IMR-90 (cell line): ENCODE measurements around the gene C1QTNF12. TPM values are rescaled to one million over a fixed set of nuclear protein-coding genes. Genes with fewer than 3 reads are reported as not detected.
A peak's percentile ranks its signal among the peaks of the same experiment; 100 is the strongest.

ENCODE experiments used
- ATAC-seq: fragments of 200-7000 bp; cut with Tn5 transposase; 2 replicates; pipeline ENCODE4 v1.9.1; 2020; ENCODE audit warnings: low read depth, mild to moderate bottlenecking, moderate library complexity
- BruUV-seq: library from RNA; stranded (reverse); fragments of 400-500 nt; replicated peaks from 2 replicates; lab custom pipeline; 2021; lab: Mats Ljungman, UMichigan
- CTCF ChIA-PET: fragments of 300-600 bp; formaldehyde crosslinking; extraction: SDS; loops from one replicate; lab custom pipeline; 2021; ENCODE audit warnings: antibody characterized with exemption; lab: Yijun Ruan, JAX
- POLR2A ChIA-PET: fragments of 300-600 bp; sonication (Branson Sonifier 250); formaldehyde crosslinking; loops from one replicate; lab custom pipeline; 2022; ENCODE audit warnings: antibody characterized with exemption; ENCODE audit not compliant: unreplicated experiment; lab: Charles Lee
- DNase-seq: peaks from one replicate; pipeline ENCODE4 v3.0.0; 2013
- H2AFZ ChIP-seq: replicated peaks from 2 replicates; pipeline ENCODE3; 2013; ENCODE audit warnings: low read length, mild to moderate bottlenecking; ENCODE audit not compliant: poor library complexity
- H2AK5ac ChIP-seq: 2 replicates; pipeline ENCODE4 v1.6.1; 2013; ENCODE audit warnings: low read depth, low read length, inconsistent platforms
- H2AK9ac ChIP-seq: replicated peaks from 2 replicates; pipeline ENCODE3; 2013; ENCODE audit warnings: mild to moderate bottlenecking, low read depth, low read length, moderate library complexity; ENCODE audit not compliant: poor library complexity
- H2BK120ac ChIP-seq: 2 replicates; pipeline ENCODE4 v1.6.1; 2013; ENCODE audit warnings: low read depth, low read length, inconsistent platforms
- H2BK15ac ChIP-seq: 3 replicates; pipeline ENCODE4 v1.6.1; 2013; ENCODE audit warnings: low read depth, low read length, inconsistent platforms
- H2BK20ac ChIP-seq: 2 replicates; pipeline ENCODE4 v1.6.1; 2013; ENCODE audit warnings: low read depth, mild to moderate bottlenecking, inconsistent platforms, low read length, moderate library complexity
- H2BK5ac ChIP-seq: 2 replicates; pipeline ENCODE4 v1.6.1; 2013; ENCODE audit warnings: mild to moderate bottlenecking, low read depth, low read length, inconsistent platforms; ENCODE audit not compliant: poor library complexity, severe bottlenecking
- H3K14ac ChIP-seq: replicated peaks from 2 replicates; pipeline ENCODE4 v1.6.1; 2013; ENCODE audit warnings: low read depth, low read length, inconsistent platforms
- H3K18ac ChIP-seq: 2 replicates; pipeline ENCODE4 v1.6.1; 2013; ENCODE audit warnings: low read depth, low read length, control low read depth
- H3K23ac ChIP-seq: 2 replicates; pipeline ENCODE4 v1.6.1; 2013; ENCODE audit warnings: low read depth, low read length, inconsistent platforms
- H3K27ac ChIP-seq: 2 replicates; pipeline ENCODE4 v1.5.1; 2013; ENCODE audit warnings: mild to moderate bottlenecking, control low read depth, low read length; ENCODE audit not compliant: insufficient read depth
- H3K27me3 ChIP-seq: 2 replicates; pipeline ENCODE4 v1.6.1; 2013; ENCODE audit warnings: low read length; ENCODE audit not compliant: control insufficient read depth, insufficient read depth
- H3K36me3 ChIP-seq: 2 replicates; pipeline ENCODE4 v1.6.1; 2013; ENCODE audit warnings: low read length, mixed read lengths; ENCODE audit not compliant: control insufficient read depth, insufficient read depth
- H3K4ac ChIP-seq: 2 replicates; pipeline ENCODE4 v1.6.1; 2013; ENCODE audit warnings: low read depth, low read length, inconsistent platforms
- H3K4me1 ChIP-seq: 2 replicates; pipeline ENCODE4 v1.6.1; 2013; ENCODE audit warnings: low read length, mixed read lengths; ENCODE audit not compliant: control insufficient read depth, insufficient read depth
- H3K4me2 ChIP-seq: 2 replicates; pipeline ENCODE4 v1.6.1; 2013; ENCODE audit warnings: low read depth, mild to moderate bottlenecking, control low read depth, low read length, moderate library complexity
- H3K4me3 ChIP-seq: 2 replicates; pipeline ENCODE4 v1.5.1; 2013; ENCODE audit warnings: low read depth, mild to moderate bottlenecking, control low read depth, low read length, moderate library complexity; ENCODE audit not compliant: insufficient read depth
- H3K56ac ChIP-seq: 2 replicates; pipeline ENCODE4 v1.6.1; 2013; ENCODE audit warnings: low read length, inconsistent platforms; ENCODE audit not compliant: insufficient read depth; ENCODE audit errors: extremely low read depth
- H3K79me1 ChIP-seq, 2 experiments: 2 replicates each; pipeline ENCODE4 v1.6.1; 2013; ENCODE audit warnings: low read length in 2 of 2, inconsistent platforms in 1 of 2, low read depth in 1 of 2
- H3K9ac ChIP-seq: 2 replicates; pipeline ENCODE4 v1.6.1; 2013; ENCODE audit warnings: low read depth, low read length, control low read depth
- H3K9me1 ChIP-seq: 2 replicates; pipeline ENCODE4 v1.6.1; 2013; ENCODE audit warnings: low read length, inconsistent platforms; ENCODE audit not compliant: insufficient read depth
- H3K9me3 ChIP-seq: 2 replicates; pipeline ENCODE4 v1.6.1; 2013; ENCODE audit warnings: low read length; ENCODE audit not compliant: control insufficient read depth, insufficient read depth
- H4K20me1 ChIP-seq: 2 replicates; pipeline ENCODE4 v1.6.1; 2013; ENCODE audit warnings: low read length, inconsistent platforms; ENCODE audit not compliant: insufficient read depth
- H4K5ac ChIP-seq: 2 replicates; pipeline ENCODE4 v1.6.1; 2013; ENCODE audit warnings: mild to moderate bottlenecking, low read depth, low read length, control low read depth
- H4K8ac ChIP-seq, 2 experiments: 2 replicates each; pipeline ENCODE4 v1.6.1; 2013; ENCODE audit warnings: low read depth in 2 of 2, low read length in 2 of 2, control low read depth in 1 of 2, inconsistent platforms in 1 of 2
- H4K91ac ChIP-seq: 2 replicates; pipeline ENCODE4 v1.6.1; 2013; ENCODE audit warnings: low read depth, low read length, inconsistent platforms; ENCODE audit not compliant: insufficient read depth
- CEBPB ChIP-seq: IDR thresholded peaks from 2 replicates; pipeline ENCODE4 v1.6.1; 2012; ENCODE audit warnings: low read depth, low read length, improper control_type of control experiment
- CHD1 ChIP-seq: IDR thresholded peaks from 2 replicates; pipeline ENCODE4 v1.6.1; 2012; ENCODE audit warnings: low read depth, low read length, improper control_type of control experiment
- ELK1 ChIP-seq: fragments of 150-350 bp; IDR thresholded peaks from 2 replicates; pipeline ENCODE4 v1.6.1; 2016; ENCODE audit warnings: low read depth, mild to moderate bottlenecking, low read length, moderate library complexity, borderline replicate concordance
- FOS ChIP-seq: fragments of 150-350 bp; IDR thresholded peaks from 2 replicates; pipeline ENCODE4 v1.6.1; 2016; ENCODE audit warnings: low read depth, low read length
- MAFK ChIP-seq: IDR thresholded peaks from 2 replicates; pipeline ENCODE4 v1.6.1; 2012; ENCODE audit warnings: low read depth, low read length, improper control_type of control experiment
- MAZ ChIP-seq: IDR thresholded peaks from 2 replicates; pipeline ENCODE4 v1.6.1; 2012; ENCODE audit warnings: low read depth, mild to moderate bottlenecking, low read length, improper control_type of control experiment, moderate library complexity, borderline replicate concordance
- MXI1 ChIP-seq: IDR thresholded peaks from 2 replicates; pipeline ENCODE4 v1.6.1; 2012; ENCODE audit warnings: low read depth, mild to moderate bottlenecking, low read length, moderate library complexity, borderline replicate concordance
- POLR2A ChIP-seq: IDR thresholded peaks from 2 replicates; pipeline ENCODE4 v1.6.1; 2012; ENCODE audit warnings: mild to moderate bottlenecking, low read depth, low read length
- RAD21 ChIP-seq: IDR thresholded peaks from 2 replicates; pipeline ENCODE4 v1.6.1; 2012; ENCODE audit warnings: low read length, improper control_type of control experiment
- RCOR1 ChIP-seq: IDR thresholded peaks from 2 replicates; pipeline ENCODE4 v1.6.1; 2012; ENCODE audit warnings: mild to moderate bottlenecking, low read length, improper control_type of control experiment; ENCODE audit not compliant: insufficient replicate concordance
- RFX5 ChIP-seq: IDR thresholded peaks from 2 replicates; pipeline ENCODE4 v1.8.0; 2012; ENCODE audit warnings: low read depth, mild to moderate bottlenecking, low read length, moderate library complexity
- SMC3 ChIP-seq: fragments of 150-350 bp; IDR thresholded peaks from 2 replicates; pipeline ENCODE4 v1.6.1; 2016; ENCODE audit warnings: low read depth, mild to moderate bottlenecking, antibody characterized with exemption, low read length, moderate library complexity
- USF2 ChIP-seq: fragments of 150-350 bp; IDR thresholded peaks from 2 replicates; pipeline ENCODE4 v1.6.1; 2017; ENCODE audit warnings: mild to moderate bottlenecking, antibody characterized with exemption, low read length, low read depth
- WGBS, 2 experiments: methylation state at CpG; one replicate each; pipeline versions ENCODE4 v1.1.5 to v1.1.7; 2013; ENCODE audit warnings: missing lambda C conversion rate in 2 of 2; ENCODE audit not compliant: insufficient read length in 1 of 2; ENCODE audit errors: extremely low coverage in 2 of 2; 5-methylcytosine and 5-hydroxymethylcytosine counted together
- dilution Hi-C: fragments of 300-500 bp; cut with HindIII; formaldehyde crosslinking; loops from one replicate; pipeline ENCODE4 v1.14.3; 2018; ENCODE audit warnings: low sequenced_read_pairs; ENCODE audit not compliant: unreplicated experiment
- in situ Hi-C: fragments of 300-500 bp; cut with MboI; formaldehyde crosslinking; loops from 3 replicates; pipeline ENCODE4 v1.14.3; 2019; ENCODE audit warnings: low sequenced_read_pairs, inconsistent platforms, mixed read lengths
- intact Hi-C: fragments of 100-400 bp; cut with micrococcal nuclease; formaldehyde crosslinking; loops from 2 replicates; pipeline ENCODE4 v1.10.0; 2022
- polyA plus RNA-seq, 3 experiments: library from polyadenylated mRNA; depleted of rRNA; stranded (reverse); fragments of >200 nt; gene quantifications; 2 replicates each; pipeline ENCODE4 v1.2.3, GENCODE V29; 2012; ENCODE audit warnings: low replicate concordance in 1 of 3
- total RNA-seq: library from RNA; depleted of rRNA; stranded (reverse); fragments of >200 nt; gene quantifications from 2 replicates; pipeline ENCODE4 v1.2.3, GENCODE V29; 2012

C1QTNF12 gene
- total and polyA plus RNA-seq, 2 of the 4 experiments (the other 2 are of a cell fraction): 0.36 to 1.1 TPM

GRCh38 chr1:1210726-1211540, 35.6 kb downstream of the C1QTNF12 start:
- H2BK15ac ChIP-seq: no peak overlapping the region
- H3K79me1 ChIP-seq: no peaks in the 10 kb centered on the region
- 96% methylated on average over 13 of the region's 31 CpGs; no CpG with 5 or more reads in 1 of the 2 experiments for WGBS, 2 experiments
- H3K4me3 ChIP-seq: no peak overlapping the region
- no peak overlapping the region for H2BK20ac ChIP-seq
- ChIA-PET POLR2A (no interaction called here), CTCF (no interaction called here)
- H3K56ac ChIP-seq: no peak overlapping the region
- H3K9me3 ChIP-seq: no peaks in the 10 kb centered on the region
- no peaks in the 10 kb centered on the region for H3K9me1 ChIP-seq
- no peak overlapping the region for H3K9ac ChIP-seq
- H2AK5ac ChIP-seq: peak overlapping the region; percentile 28; the same call in 1 of the 2 replicates
- no peak overlapping the region for H3K4me2 ChIP-seq
- no peaks in the 10 kb centered on the region; the same call in 1 of the 2 replicates for H3K27me3 ChIP-seq
- no peak overlapping the region for H3K4ac ChIP-seq
- no peak overlapping the region for H4K5ac ChIP-seq
- TF ChIP-seq RAD21 (no peak), FOS (no peak), USF2 (no peak), MAZ (no peak), CEBPB (no peak), ELK1 (no peak), MAFK (no peak), MXI1 (no peak), RCOR1 (no peak), CHD1 (no peak), RFX5 (no peak), POLR2A (no peak), SMC3 (no peak)
- no peak for DNase-seq
- dilution Hi-C loops: no loop called here
- H3K23ac ChIP-seq: no peak overlapping the region
- H3K27ac ChIP-seq: no peak overlapping the region
- in situ Hi-C loops: no loop called here
- H3K14ac ChIP-seq: no peak overlapping the region
- H4K20me1 ChIP-seq: peaks cover 8% of the 10 kb centered on the region
- H2AK9ac ChIP-seq: no peak overlapping the region
- ATAC-seq: no peak
- H2AFZ ChIP-seq: no peak overlapping the region
- no peak overlapping the region for H4K91ac ChIP-seq
- H3K18ac ChIP-seq: no peak overlapping the region
- intact Hi-C loops: no loop called here
- peaks cover 4% of the 10 kb centered on the region; the same call in 1 of the 2 replicates for H3K36me3 ChIP-seq
- H3K4me1 ChIP-seq: peaks cover 12% of the 10 kb centered on the region
- no peak overlapping the region for H2BK120ac ChIP-seq
- H2BK5ac ChIP-seq: no peak overlapping the region
- no TSS peak for BruUV-seq
- no peak overlapping the region for H4K8ac ChIP-seq
